ENCODE data around the gene NANOGP8.
A peak's percentile ranks its signal among the peaks of the same experiment; 100 is the strongest.

The NANOGP8 gene

DNA sequence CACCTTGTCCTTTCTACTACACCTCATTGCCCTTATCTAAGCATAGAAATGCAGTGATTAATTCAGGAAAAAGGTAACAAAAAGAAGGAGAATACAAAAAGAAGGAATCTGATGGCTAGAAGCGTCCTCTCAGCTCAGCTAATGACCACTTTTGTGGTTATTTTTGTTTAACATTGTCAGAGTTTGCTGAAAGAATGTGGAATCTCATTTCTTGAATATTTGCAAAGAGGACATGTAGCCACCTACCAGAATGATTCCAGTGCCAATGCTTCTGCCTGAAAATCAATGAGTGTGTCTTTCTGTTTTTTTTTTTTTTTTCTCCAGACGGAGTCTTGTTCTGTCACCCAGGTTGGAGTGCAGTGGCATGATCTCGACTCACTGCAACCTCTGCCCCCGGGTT lies 24.5 kb downstream of the NANOGP8 start:
- no peak for DNase-seq
- no peak for ATAC-seq

DNA sequence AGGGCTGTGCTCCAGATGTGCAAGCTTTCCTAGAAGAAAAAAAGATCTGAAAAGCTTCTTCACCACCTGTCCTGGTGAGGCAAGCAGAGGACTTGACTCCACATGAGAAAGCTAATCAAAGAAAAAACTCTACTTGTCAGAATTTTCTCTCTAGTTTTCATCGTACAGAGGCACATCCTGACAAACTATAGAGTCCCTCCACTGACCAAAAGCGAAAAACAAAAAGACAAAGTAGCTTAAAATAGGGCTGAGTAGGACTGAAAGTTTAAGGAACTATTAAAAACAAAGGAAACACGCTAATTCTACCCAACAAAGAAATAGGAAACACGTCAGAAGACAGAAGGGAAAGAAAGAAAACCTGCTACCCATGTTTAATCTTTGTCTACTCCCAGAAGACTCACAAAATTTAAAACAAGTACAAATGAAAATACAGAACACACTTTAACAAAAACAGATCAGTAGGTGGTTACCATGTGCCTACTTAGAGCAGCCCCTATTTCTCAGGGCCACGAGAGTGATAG lies 26.5 kb downstream of the NANOGP8 start:
- ATAC-seq (no peak), DNase-seq (no peak)

DNA sequence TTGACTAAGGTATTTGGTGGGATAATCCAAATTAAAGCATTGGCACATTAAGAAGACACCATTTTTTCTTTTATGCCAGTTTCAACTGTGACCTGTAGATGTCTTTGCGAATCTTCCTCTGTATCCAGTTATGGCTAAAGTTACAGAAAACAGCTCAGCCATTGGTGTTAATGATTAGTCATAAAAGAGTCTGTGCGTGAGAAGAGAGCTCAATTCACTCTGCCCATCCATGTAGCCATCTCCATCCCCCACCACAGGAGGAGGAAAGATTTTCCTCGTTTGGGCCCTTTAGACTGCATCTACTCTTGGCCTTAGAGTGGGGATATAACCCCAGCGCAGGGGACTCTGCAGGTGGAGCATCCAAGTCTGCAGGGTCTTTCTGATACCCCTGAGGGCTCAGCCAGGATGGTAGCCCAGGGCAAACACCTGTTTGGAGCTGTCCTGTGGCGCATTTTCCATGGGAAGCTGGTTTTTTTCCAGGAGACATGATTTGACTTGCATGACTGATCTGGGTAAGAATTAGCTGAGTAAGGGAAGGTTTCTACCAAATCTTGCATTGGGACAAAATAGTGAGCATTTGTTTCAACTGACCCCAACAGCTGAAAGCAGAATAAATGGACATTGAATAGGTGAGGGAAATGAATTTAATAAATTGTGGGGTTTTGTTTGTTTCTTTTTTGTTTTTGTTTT lies 29.5 kb downstream of the NANOGP8 start:
- DNase-seq (no peak), ATAC-seq (no peak)

DNA sequence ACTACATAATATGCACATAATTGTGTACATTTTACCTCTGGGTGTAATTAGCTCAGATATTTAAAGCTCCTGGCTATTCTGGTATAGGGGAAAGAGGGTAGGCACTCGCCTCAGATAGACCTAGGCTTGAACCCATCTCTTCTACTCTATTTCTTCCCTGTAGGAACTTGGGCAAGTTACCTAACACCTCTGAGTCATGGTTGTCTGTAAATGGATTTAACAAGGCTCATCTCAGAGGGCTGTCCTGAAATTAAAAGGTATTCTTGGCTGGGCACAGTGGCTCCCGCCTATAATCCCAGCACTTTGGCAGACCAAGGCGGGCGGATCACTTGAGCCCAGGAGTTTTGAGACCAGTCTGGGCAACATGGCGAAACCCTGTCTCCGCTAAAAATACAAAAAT lies 30.7 kb downstream of the NANOGP8 start:
- ATAC-seq (no peak), DNase-seq (no peak)

DNA sequence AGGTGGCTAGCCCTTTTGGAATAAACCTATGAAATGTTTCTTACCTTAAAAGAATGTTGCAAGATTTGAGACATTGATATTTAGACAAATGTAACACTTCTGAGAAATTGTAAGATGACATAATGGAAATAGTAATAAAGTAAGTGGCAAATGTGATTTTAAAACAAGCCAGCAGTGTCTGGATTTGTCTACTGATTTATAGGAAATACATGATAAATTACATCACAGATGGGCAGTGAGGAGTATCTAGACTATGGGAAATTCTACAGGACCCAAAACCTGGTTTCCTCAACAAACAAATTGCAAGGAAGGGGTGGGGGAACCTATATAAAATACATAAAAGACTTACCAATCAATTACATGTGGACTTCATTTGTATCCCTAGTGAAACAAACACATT lies 37.1 kb downstream of the NANOGP8 start:
- no peak for ATAC-seq

DNA sequence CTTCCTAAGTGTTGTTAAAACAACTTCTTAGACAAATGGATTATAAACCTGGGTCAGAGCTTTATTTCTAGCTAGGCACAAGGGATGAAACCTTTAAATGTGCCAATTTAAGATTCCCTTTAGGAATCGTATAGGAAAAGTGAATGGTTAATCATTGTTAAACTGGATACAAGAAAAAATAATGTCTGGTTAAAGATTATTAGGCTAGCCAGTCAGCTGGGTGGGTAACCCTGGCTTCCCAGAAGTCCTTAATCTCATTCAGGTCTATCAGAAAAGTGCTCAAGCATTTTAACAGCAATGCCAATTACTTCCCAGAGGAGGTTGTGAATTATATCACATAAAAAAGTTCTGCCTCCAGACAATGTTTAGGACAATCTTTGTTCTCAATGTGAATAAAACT lies 37.6 kb downstream of the NANOGP8 start:
- DNase-seq (no peak), ATAC-seq (no peak)

More for the DNA sequence above, 37.1 kb downstream of the NANOGP8 start:
- no peak for DNase-seq

DNA sequence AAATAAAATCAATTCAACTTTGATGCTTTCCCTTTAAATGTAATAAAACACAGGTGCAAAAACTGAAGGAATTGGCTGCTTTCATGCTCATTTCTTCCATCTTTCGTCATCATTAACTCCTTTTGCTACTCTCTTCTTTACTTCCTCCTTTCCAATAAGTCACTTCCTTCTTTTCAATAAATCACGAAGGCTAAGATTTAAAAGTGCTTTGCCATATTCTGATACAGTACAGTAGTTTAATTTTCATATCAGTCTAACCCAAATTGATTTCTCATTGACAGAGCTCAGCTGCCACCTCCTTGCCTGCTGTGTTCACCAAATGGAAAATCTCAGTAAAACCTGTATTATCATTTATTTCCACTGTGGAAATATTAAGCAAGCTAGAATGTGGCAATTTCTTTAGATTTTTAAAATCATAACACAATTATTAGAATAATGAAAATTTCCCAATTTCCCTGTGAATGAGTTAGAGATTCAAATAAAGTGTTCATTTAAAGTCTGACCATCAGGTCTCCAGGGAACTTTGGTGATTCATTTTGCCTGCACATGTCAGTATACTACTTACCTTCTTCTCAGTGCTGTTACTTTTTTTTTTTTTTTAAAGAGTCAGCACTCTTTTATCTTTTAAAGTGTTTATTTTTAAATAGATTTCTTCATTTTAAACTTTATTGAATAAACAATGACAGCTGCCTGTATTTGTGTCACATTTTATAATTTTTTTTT lies 41.6 kb downstream of the NANOGP8 start:
- DNase-seq (no peak), ATAC-seq (peak; percentile 63)

DNA sequence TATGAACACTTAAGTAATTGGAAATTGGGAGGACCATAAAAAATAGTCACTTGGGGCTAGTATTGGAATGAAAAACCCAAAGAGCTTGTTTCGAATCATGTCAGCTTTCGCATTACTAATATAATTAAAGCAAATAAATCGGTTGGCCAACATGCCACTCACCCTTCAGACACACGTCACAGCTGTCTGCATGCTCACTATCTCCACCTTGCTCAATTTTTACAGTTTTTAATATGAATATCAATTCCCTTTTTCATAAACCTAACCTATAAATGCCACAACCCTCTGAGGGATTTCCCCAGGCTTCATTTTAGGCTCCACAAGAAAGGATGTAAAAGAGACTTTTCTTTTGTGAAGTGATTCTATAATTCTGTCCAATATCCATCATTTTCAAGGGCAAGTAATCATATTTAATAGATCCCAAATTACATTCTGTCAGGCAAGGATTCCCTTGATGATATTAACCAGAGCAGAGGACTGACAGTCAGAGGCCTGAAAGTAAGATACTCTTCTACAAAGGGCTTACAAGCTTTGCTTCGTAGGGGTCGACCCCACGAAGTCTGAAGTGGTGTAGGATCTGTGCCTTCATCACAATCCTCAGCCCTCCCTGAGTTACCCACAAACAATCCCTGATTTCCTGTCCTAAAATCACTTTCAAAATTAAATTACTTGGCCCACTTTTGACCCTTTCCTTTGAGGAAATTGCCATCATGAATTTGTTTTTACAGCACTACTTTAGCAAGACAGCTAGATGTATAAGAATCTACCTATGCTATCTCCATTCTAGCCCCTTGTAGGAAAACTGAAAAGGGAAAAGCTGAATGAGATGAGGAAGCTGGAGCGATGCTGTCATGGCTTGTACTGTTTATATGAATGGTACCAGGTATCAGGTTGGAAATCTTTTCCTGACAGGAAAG lies 44.5 kb downstream of the NANOGP8 start:
- DNase-seq (no peak), ATAC-seq (no peak)

DNA sequence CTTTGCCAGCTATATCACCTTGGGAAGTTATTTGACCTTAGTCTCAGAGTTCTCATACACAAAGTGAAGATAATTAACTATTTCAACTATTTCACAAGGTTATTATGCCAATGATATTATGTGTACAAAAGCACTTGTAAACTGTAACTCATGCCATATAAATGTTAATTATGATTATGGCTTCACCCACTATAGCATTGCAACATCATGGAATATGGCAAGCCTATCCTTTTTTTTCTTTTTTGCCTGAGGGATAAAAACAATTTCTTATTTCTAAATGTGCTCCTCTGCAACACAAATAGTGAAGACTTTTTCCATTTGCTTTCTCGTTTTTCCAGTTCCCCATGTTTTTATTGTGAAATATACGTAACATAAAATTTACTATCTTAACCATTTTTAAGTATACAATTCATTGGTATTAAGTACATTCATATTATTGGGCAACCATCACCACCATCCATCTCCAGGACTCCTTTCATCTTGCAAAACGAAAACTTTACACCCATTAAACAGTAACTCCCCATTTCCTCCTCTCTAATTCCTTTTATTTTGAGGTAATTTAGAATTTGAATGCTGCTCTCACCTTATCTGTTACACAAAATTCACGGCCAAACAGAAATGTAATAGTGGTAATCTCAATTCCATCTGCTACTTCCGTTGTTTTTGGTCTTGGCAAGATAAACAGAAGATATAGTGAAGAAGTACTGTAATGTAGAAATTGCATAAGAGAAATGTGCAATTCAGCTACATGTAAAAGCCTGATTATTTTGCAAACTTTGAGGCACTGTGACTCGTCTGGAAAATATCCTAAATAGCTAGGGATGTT lies 46.3 kb downstream of the NANOGP8 start:
- DNase-seq: no peak
- ATAC-seq: no peak

All from stimulated activated naive CD8-positive, alpha-beta T cell treated with anti-CD3 and anti-CD28 coated beads, Interleukin-15, Interleukin-2, amounts not matched to agents 100 U/mL and 50 U/mL, for 24 hours (primary cell).